ENCODE measurements around the gene DRC7.

Gene DRC7

DNA sequence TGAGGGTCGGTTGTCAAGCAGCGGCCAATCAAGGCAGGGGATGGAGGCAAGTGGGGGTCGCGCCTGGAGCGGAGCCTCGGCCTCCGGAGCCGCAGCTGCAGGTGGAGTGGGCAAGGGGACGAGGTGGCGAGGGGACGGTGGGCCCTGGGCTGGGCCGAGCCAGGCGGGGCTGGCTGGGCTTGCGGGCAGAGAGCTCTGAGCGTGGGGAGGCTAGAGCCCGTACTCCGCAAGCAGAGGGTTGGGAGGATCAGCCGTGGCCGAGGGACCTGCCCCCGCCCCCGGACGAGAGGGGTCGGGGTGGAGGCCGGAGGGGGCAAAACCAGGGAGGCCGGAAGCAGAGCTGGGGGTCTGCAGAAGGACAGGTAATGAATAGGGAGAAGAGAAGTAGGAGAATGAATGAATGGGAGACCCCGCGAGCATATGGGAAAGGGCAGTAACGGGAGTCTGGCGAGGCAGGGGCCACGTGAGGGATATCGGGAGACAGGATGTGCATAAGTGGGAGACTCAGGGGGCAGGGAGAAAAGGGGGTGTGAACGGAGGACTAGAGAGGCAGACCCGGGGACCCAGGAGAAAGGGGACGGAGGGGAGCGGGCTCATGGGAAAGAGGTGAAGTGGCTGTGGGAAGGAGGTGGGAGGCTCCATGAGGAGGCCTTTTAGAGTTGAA is 41.3 kb downstream of the DRC7 start, which contains the start of gene KATNB1:
Gene KATNB1 (plus strand): TSS at position 16 of the 664 bp plus-strand sequence. CDS start 1,474 bp downstream, outside the sequence.
- TF ChIP-seq FOXP2 (optimal IDR thresholded peaks at IDR 0.05; ENCODE audit: borderline replicate concordance, extremely low read depth, extremely low read length, insufficient read depth) (peak; percentile 36), REST (IDR thresholded peaks at IDR 0.05; ENCODE audit: insufficient read depth in 1 of 2, low read depth in 2 of 2, low read length in 2 of 2) (no peak), SIN3A (IDR thresholded peaks at IDR 0.05; ENCODE audit: borderline replicate concordance, insufficient read depth, low read length) (peak; percentile 8; the same call in 1 of the 2 replicates), TAF1 (IDR thresholded peaks at IDR 0.05; ENCODE audit: borderline replicate concordance, insufficient read depth, low read length) (no peak), POLR2AphosphoS5 (IDR thresholded peaks at IDR 0.05; ENCODE audit: low read depth, low read length) (no peak)

DNA sequence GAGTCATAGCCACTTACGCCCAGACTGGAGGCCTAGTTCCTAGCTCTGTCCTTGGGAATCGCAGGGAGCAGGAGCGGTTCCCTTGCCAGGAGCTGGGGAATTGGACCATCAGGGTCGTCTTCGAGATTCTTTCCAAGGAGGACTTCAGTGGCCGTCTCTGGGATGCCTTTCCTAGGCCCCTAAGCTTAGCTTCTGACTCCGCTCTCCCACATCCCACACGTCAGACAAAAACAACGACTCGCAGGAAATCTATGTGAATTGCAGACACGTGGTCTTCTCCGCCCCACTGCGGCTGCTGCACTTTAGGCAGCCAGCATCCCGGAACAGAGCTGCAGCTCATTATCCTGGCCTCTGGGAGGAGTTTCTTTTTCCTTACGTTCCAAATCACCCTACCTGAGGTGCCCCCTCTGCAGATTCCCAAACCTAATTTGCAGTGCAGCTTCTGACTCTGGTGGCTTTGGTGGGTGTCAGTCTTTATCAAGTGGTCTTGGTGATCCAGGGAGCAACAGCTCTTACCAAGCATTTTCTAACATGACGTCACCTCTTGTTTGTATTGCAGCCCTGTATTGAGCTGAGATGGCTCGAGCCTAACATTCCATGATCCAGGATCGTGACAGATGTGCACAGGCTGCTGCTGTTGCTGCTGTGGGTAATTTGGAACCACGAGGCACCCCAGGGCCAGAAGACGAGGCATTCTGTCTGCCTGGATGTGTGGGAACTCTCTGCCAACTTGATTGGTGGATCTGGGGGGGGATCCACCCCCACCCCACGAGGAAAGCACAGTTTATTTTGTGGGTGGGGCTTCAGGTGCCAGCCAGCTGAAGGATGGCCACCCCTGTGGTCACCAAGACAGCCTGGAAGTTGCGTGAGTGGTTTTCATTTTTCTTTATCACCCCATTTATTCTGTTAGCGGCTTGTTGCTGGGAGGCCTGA is 42.1 kb downstream of the DRC7 start:
- TF ChIP-seq POLR2AphosphoS5 (IDR thresholded peaks at IDR 0.05; ENCODE audit: low read depth, low read length), result peak; percentile 44; the same call in 1 of the 2 replicates
- no peak for TF ChIP-seq TAF1 (IDR thresholded peaks at IDR 0.05; ENCODE audit: borderline replicate concordance, insufficient read depth, low read length)
- no peak for TF ChIP-seq FOXP2 (optimal IDR thresholded peaks at IDR 0.05; ENCODE audit: borderline replicate concordance, extremely low read depth, extremely low read length, insufficient read depth)
- peak; percentile 96; the same call in 1 of the 2 replicates for TF ChIP-seq SIN3A (IDR thresholded peaks at IDR 0.05; ENCODE audit: borderline replicate concordance, insufficient read depth, low read length)

DNA sequence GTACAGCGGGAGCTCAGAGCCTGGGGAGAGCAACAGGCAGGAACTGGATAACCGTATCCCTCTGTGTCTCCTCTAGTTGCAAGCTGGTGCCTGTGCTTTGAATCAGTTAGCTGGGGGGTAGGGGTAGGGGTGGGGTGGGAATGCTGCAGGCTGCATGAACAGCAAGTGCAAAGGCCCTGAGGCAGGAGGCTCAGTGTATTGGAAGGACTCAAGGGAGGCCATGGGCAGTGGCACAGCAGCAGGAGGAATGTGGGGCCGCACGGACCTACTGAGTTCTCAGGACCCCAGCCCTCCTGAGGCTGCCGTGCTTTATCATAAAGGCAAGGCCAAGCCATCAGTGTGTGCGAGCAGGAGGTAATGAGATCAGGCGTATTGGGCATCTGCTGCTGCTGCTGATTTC is 44.2 kb downstream of the DRC7 start:
- TF ChIP-seq POLR2AphosphoS5 (IDR thresholded peaks at IDR 0.05; ENCODE audit: low read depth, low read length) (no peak), FOXP2 (optimal IDR thresholded peaks at IDR 0.05; ENCODE audit: borderline replicate concordance, extremely low read depth, extremely low read length, insufficient read depth) (no peak), SIN3A (IDR thresholded peaks at IDR 0.05; ENCODE audit: borderline replicate concordance, insufficient read depth, low read length) (no peak), TAF1 (IDR thresholded peaks at IDR 0.05; ENCODE audit: borderline replicate concordance, insufficient read depth, low read length) (no peak), REST (IDR thresholded peaks at IDR 0.05; ENCODE audit: insufficient read depth in 1 of 2, low read depth in 2 of 2, low read length in 2 of 2) (no peak)

DNA sequence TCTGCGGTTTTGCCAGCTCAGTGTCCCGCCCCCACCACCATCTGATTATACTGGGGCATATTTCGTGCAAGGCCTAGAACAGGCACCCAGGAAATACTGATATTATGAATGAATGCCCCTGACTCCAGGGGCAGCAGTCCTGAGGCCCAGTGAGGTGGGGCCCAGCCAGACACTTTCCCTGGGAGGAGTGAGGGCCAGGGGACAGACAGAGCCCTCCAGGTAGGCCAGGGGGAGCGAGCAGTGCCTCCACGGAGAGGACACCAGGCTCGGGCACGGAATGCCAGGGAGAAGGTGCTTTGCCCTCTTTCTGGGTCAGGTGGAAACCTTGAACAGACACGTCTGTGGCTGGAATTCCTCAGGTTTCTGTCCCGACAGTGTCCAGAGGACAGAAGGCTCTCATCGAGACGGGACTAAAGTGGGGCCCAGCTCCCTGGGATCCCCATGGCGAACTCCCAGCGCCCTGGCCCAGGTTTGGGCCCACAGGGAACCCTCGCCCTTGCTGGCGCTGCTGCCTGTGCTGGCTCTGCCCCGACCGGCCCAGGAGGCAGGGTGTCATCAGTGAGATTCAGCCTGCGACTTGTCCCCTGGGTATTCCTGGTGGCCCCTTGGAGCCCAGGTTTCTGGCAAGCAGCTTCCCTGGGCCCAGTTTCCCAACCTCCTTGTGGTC is 45.3 kb downstream of the DRC7 start:
- TF ChIP-seq REST (IDR thresholded peaks at IDR 0.05; ENCODE audit: insufficient read depth in 1 of 2, low read depth in 2 of 2, low read length in 2 of 2) (no peak), SIN3A (IDR thresholded peaks at IDR 0.05; ENCODE audit: borderline replicate concordance, insufficient read depth, low read length) (no peak), TAF1 (IDR thresholded peaks at IDR 0.05; ENCODE audit: borderline replicate concordance, insufficient read depth, low read length) (no peak), FOXP2 (optimal IDR thresholded peaks at IDR 0.05; ENCODE audit: borderline replicate concordance, extremely low read depth, extremely low read length, insufficient read depth) (no peak), POLR2AphosphoS5 (IDR thresholded peaks at IDR 0.05; ENCODE audit: low read depth, low read length) (no peak)
